ENCODE results near the gene SLC24A5. TPM values are rescaled to one million over a fixed set of nuclear protein-coding genes. Genes with fewer than 3 reads are reported as not detected.

The SLC24A5 gene
- total RNA-seq, 4 donors from 2014 or later: not detected

DNA sequence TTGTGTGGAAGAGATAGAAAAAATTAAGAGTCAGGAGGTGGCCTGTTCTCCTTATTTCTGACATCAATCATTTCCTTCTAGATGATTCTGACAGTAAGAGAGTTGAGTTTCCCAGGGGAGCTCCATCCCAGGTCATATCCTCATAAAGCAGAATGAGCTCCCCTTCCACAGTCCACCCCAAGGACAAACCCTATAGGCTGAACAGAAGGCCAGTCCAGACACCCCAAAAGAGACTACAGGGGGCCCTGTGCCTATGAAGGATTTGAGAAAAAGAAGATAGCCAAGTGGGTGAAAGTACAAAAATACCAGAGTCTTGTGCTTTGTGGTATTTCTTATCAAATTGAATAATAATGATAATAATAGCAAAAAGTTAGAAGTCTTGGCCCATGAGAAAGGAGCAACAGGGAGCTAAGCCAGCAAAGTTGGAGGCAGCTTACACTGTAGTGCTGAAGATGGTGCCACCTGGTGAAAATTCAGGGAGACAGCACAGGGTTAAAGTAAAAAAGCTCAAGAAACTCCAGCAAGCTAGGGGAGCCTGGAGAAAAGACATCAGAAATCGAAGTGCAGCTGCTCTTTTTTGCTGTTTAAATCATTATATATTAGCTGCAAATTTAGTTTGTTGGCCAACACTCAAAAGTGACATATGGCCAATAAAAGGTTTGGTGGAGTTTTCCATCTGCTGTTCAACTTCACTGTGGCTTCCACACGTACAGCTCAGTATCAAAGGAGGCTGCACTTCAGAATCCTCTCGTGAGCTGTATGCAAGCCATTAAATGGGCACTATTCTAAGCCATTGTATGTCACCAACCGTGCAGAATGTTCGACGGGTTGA, 35.8 kb upstream of the SLC24A5 start:
- Histone ChIP-seq H3K27ac (no peak overlapping the region), H3K4me3 (replicated peaks in 1 of 3) (no peak overlapping the region), H3K27me3 (no peaks in the 10 kb centered on the region), H3K36me3 (no peaks in the 10 kb centered on the region), H3K4me1 (no peaks in the 10 kb centered on the region), H3K9me3 (no peaks in the 10 kb centered on the region)
- intact Hi-C loops (cut with DNase I): no loop called here
- 75% methylated on average over 6 of the region's 6 CpGs for WGBS, 2 donors
- peak in 3 of 6 experiments; percentile 14 to 36 (median 31) for TF ChIP-seq CTCF (IDR thresholded peaks at IDR 0.05)
- TF ChIP-seq POLR2A (IDR thresholded peaks at IDR 0.05): no peak
- peak; percentile 3 to 9 for DNase-seq

- Histone ChIP-seq H3K4me1 (no peaks in the 10 kb centered on the region), H3K27ac (no peak overlapping the region), H3K36me3 (no peaks in the 10 kb centered on the region), H3K4me3 (replicated peaks in 1 of 3) (no peak overlapping the region), H3K9me3 (no peaks in the 10 kb centered on the region), H3K27me3 (no peaks in the 10 kb centered on the region)
- no peak for TF ChIP-seq POLR2A (IDR thresholded peaks at IDR 0.05)
- TF ChIP-seq CTCF (IDR thresholded peaks at IDR 0.05): no peak
- DNase-seq: no peak
- 89 to 93% methylated on average over 6 of the region's 6 CpGs for WGBS, 2 donors
- intact Hi-C loops (cut with DNase I): no loop called here
Observed at GRCh38 chr15:48085591-48085930, 35.2 kb upstream of the SLC24A5 start.

- no peaks in the 10 kb centered on the region for H3K36me3 ChIP-seq
- H3K4me3 ChIP-seq (replicated peaks in 1 of 3): no peak overlapping the region
- H3K4me1 ChIP-seq: no peaks in the 10 kb centered on the region
- no peak for DNase-seq
- H3K27ac ChIP-seq: no peak overlapping the region
- no peaks in the 10 kb centered on the region for H3K27me3 ChIP-seq
- WGBS, 2 donors: 71 to 78% methylated on average over 5 of the region's 5 CpGs
- intact Hi-C loops (cut with DNase I): no loop called here
- no peaks in the 10 kb centered on the region for H3K9me3 ChIP-seq
- TF ChIP-seq POLR2A (IDR thresholded peaks at IDR 0.05): no peak
- no peak for TF ChIP-seq CTCF (IDR thresholded peaks at IDR 0.05)
Observed at GRCh38 chr15:48086133-48086532, 34.7 kb upstream of the SLC24A5 start.

DNA sequence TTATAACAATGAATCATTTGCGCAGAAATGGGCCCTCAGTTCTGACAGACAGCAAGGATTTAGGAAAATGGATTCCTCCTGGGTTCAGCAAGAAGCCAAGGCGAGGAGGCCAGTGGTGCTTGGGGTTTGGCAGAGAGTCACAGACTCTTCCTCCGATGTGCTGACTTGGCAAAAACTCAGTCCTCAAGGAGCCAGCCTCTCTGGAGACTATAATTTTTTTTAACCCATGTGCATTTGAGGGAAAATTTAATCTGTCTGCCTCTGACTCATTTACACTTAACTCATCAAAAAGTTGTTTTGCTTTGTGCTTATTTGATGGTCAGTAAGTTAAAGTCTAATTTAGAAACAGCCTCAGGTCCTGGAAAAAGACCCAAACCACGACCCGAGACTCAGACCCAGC, 34.2 kb upstream of the SLC24A5 start:
- WGBS, 2 donors: 45 to 53% methylated on average over 5 of the region's 5 CpGs
- intact Hi-C loops (cut with DNase I): no loop called here

More for the DNA sequence above, 34.2 kb upstream of the SLC24A5 start:
- Histone ChIP-seq H3K4me3 (replicated peaks in 1 of 3) (no peak overlapping the region), H3K27me3 (no peaks in the 10 kb centered on the region), H3K9me3 (no peaks in the 10 kb centered on the region), H3K4me1 (no peaks in the 10 kb centered on the region), H3K36me3 (no peaks in the 10 kb centered on the region), H3K27ac (no peak overlapping the region)
- no peak for DNase-seq
- no peak for TF ChIP-seq POLR2A (IDR thresholded peaks at IDR 0.05)
- TF ChIP-seq CTCF (IDR thresholded peaks at IDR 0.05): no peak
